HG03439 (cell line): ENCODE results near the gene RNPEPL1.

ENCODE experiments used
- ATAC-seq: cut with Tn5 transposase; IDR thresholded peaks from one replicate; pipeline ENCODE4 v1.9.1; 2021; ENCODE audit warnings: mild to moderate bottlenecking, moderate library complexity; ENCODE audit not compliant: unreplicated experiment

Gene RNPEPL1

GRCh38 chr2:240575101-240575965 is 7.0 kb downstream of the RNPEPL1 start:
- ATAC-seq, result no peak

- ATAC-seq, result no peak
Measured at GRCh38 chr2:240576036-240576435, 7.8 kb downstream of the RNPEPL1 start.

GRCh38 chr2:240576436-240577205 is 8.3 kb downstream of the RNPEPL1 start:
- ATAC-seq, result no peak

DNA sequence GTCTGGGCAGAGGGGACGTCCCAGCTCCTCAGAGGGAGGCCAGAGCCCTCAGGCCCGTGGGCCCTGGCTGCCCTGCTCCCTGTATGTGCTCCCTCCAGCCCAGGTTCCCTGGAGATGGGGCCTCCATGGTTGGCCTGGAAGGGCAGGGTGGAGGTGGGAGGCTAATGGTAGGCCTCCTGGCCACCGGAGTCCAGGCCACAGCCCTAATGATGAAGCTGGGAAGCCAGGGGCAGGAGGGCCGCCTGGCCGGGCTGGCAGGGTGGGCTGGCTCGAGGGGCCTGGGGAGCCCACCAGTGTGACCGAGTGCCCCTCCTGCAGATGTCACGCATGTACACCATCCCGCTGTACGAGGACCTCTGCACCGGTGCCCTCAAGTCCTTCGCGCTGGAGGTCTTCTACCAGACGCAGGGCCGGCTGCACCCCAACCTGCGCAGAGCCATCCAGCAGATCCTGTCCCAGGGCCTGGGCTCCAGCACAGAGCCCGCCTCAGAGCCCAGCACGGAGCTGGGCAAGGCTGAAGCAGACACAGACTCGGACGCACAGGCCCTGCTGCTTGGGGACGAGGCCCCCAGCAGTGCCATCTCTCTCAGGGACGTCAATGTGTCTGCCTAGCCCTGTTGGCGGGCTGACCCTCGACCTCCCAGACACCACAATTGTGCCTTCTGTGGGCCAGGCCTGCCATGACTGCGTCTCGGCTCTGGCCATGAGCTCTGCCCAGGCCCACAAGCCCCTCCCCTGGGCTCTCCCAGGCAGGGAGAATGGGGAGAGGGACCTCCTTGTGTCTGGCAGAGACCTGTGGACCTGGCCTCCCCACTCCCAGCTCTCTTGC is 9.2 kb downstream of the RNPEPL1 start:
- no peak for ATAC-seq

- ATAC-seq, result no peak
Measured at GRCh38 chr2:240578110-240578450, 9.8 kb downstream of the RNPEPL1 start.

- no peak for ATAC-seq
Measured at GRCh38 chr2:240578488-240578887, 10.2 kb downstream of the RNPEPL1 start.

- ATAC-seq, result peak; percentile 9
Measured at GRCh38 chr2:240579071-240579762, 10.9 kb downstream of the RNPEPL1 start.

DNA sequence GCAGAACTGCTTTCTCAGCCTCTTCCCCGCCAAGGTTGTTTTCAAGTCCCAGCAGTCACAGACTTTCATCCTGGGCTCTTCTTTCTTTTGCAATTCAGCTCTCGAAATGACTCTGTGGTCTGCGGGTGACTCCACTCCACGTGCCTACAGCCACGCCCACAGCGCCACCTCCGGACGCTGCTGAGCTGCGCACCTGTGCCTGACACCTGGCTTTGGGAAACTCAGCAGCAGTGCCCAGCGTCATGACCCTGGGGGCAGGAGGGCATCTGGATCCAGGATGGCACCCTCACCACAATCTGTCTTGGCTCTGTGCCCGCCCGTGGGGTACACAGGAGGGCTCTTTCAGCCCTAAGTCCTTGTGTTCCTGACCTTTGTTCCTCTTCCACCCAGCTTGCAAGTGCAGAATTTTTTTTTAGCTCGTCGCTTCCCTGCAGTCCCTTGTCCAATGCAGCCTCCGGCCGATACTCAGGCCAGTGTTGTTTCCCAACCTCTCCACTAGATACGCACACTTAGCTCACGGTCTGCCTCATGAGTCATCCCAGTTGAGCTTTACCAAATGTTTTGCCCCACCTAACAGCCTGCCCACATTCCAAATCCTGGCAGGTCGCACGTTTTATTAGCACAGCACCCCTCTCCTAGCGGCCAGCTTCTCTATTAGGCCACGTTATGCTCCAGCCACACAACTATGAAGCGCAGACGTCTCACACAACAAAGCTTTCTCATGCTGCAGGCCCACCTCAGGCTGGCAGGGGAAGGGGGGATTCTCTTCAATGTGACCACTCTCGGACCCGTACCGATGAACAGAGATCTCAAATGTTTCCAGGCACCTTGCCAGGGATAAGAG is 11.7 kb downstream of the RNPEPL1 start:
- peak; percentile 46 for ATAC-seq

DNA sequence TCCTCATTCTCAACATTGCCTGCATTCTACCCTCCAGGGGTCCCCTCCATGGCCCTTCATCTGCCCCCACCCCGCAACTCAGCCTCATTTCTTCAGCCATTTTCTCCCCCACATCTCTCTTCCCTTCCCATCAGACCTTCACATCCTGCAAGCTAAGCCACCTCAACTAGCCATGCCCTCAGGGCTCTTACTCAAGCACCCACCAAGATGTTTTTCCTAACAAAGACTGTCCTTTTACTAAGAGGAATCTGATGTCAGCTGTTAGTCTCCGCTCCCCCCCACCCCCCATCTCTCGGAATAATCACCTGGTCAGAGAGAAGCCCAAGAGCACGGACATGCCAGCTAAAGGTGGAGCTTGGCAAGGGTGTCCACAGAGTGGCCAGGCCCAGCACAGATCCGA is 13.5 kb downstream of the RNPEPL1 start:
- no peak for ATAC-seq

DNA sequence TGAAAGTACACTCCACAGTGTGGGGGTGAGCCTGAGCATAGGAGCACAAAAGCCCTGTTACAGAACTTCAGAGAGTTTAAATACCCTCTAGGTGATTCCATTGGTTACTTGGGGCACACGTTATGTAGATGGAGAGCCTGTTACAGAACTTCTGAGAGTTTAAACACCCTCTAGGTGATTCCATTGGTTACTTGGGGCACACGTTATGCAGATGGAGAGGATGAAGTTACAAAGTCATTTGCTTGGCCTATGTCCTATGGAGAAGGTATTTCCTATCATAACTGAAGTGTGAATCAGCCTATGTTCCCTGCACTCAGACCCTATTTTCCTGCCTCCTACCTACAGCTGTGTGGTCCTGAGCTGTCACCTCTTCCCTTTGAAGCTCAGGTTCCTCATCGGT is 14.5 kb downstream of the RNPEPL1 start:
- no peak for ATAC-seq

GRCh38 chr2:240583774-240584173 is 15.5 kb downstream of the RNPEPL1 start:
- ATAC-seq, result no peak

- ATAC-seq, result peak; percentile 54
Measured at GRCh38 chr2:240584486-240585031, 16.3 kb downstream of the RNPEPL1 start.

DNA sequence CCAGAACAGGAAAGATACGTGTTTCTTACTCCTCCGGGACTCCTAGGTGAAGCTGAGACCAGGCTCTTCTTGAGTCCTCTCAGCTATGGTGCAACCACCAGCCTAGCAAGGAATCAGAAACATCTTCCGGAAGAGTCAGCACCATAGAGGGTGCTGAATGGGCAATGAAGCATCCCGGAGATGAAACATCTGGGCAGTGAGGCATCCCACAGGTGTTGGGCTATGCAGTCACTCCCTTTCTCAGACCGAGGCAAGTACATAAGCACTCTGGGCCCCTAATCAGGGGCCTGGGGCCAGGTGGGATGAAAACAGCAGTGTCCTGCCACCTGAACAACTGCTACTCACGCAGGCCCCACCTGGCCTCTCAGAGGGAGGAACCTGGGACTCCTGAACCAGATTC is 16.8 kb downstream of the RNPEPL1 start:
- peak; percentile 13 for ATAC-seq

GRCh38 chr2:240585681-240586197 is 17.5 kb downstream of the RNPEPL1 start:
- ATAC-seq, result no peak

- peak; percentile 66 for ATAC-seq
Measured at GRCh38 chr2:240586198-240586918, 18.1 kb downstream of the RNPEPL1 start, which contains the start of gene CAPN10. Gene CAPN10 (plus strand): TSS chr2:240586734. CDS start chr2:240586912, 178 bp downstream.

DNA sequence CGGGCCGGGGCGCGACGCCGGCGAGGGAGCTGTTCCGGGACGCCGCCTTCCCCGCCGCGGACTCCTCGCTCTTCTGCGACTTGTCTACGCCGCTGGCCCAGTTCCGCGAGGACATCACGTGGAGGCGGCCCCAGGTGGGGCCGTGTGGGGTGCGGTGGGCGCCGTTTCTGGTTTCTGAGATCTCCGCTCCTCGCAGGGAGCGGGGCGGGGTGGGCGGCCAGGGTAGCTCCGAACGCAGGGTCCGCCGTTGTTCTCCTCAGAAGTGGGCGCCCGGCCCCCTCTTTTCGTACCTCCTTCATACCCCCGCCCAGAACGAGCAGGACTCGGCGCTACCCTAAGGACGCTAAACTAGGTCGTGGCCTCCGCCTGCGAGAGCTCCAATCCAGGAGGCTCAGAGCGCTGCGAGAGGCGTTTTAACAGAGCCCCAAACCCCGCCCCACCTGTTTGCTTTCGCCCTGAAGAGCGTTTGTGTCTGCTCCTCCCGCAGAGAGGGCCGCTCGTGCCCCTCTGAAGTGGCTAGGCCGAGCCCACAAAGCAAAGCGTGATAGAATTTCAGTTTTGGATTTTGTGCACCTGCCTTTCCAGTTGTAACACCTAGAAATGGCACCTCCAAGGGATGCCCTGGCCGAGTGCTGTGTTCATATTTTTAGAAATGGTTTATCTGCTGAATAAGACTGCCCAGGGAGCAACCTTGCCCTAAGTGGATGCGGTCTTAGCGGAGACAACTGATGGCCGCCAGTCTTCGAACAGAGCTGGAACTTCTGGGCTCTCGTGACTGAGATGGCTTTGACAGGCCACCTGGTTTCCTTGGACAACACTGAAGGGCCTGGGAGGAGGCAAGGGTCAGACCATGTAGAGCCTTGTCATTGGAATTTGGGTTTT is 18.9 kb downstream of the RNPEPL1 start:
- ATAC-seq, result peak; percentile 1

- no peak for ATAC-seq
Measured at GRCh38 chr2:240588006-240588655, 19.8 kb downstream of the RNPEPL1 start.
